Measurements from ENCODE around the gene SLC43A1. TPM values are rescaled to one million over a fixed set of nuclear protein-coding genes. Genes with fewer than 3 reads are reported as not detected.

Gene SLC43A1
- total and polyA plus RNA-seq, 2 of the 4 experiments (the other 2 are of a cell fraction), result 10.0 to 17.0 TPM

GRCh38 chr11:57523419-57523818 lies 7.9 kb upstream of the SLC43A1 start:
- intact Hi-C loops (cut with micrococcal nuclease), result no loop called here
- Histone ChIP-seq H3K4me3 (ENCODE audit: insufficient read depth, low read depth, low read length) (no peak overlapping the region), H4K20me1 (ENCODE audit: insufficient read depth, low read length) (peaks cover 8% of the 10 kb centered on the region; the same call in 1 of the 2 replicates), H2BK120ac (ENCODE audit: low read depth, low read length) (no peak overlapping the region), H3K14ac (replicated peaks; ENCODE audit: low read depth, low read length) (no peak overlapping the region), H3K4me2 (ENCODE audit: low read depth, low read length) (no peak overlapping the region), H2BK20ac (ENCODE audit: low read depth, low read length) (no peak overlapping the region), H3K9me3 (ENCODE audit: control insufficient read depth, insufficient read depth, low read length) (no peaks in the 10 kb centered on the region), H3K23ac (ENCODE audit: low read depth, low read length) (no peak overlapping the region), H3K36me3 (ENCODE audit: control insufficient read depth, insufficient read depth, low read length) (peaks cover under 1% of the 10 kb centered on the region; the same call in 1 of the 2 replicates), H3K27me3 (ENCODE audit: control insufficient read depth, insufficient read depth, low read length) (no peaks in the 10 kb centered on the region), H4K8ac (ENCODE audit: low read depth in 2 of 2, low read length in 2 of 2) (no peak overlapping the region), H3K9ac (ENCODE audit: low read depth, low read length) (no peak overlapping the region), H2AK9ac (replicated peaks; ENCODE audit: low read depth, low read length, poor library complexity) (no peak overlapping the region), H2AFZ (replicated peaks; ENCODE audit: low read length, poor library complexity) (no peak overlapping the region), H3K4ac (ENCODE audit: low read depth, low read length) (no peak overlapping the region), H3K18ac (ENCODE audit: low read depth, low read length) (no peak overlapping the region), H3K4me1 (ENCODE audit: control insufficient read depth, insufficient read depth, low read length) (no peaks in the 10 kb centered on the region), H4K91ac (ENCODE audit: insufficient read depth, low read depth, low read length) (no peak overlapping the region), H3K79me1 (ENCODE audit: low read depth in 1 of 2, low read length in 2 of 2) (peaks cover 3 to 13% of the 10 kb centered on the region in 2 experiments; a peak in 2 of 4 replicates), H2BK15ac (ENCODE audit: low read depth, low read length) (no peak overlapping the region), H3K27ac (ENCODE audit: insufficient read depth, low read length) (no peak overlapping the region), H2BK5ac (ENCODE audit: low read depth, low read length, poor library complexity, severe bottlenecking) (no peak overlapping the region), H4K5ac (ENCODE audit: low read depth, low read length) (no peak overlapping the region), H2AK5ac (ENCODE audit: low read depth, low read length) (no peak overlapping the region), H3K9me1 (ENCODE audit: insufficient read depth, low read length) (no peaks in the 10 kb centered on the region), H3K56ac (ENCODE audit: extremely low read depth, insufficient read depth, low read length) (no peak overlapping the region)
- POLR2A ChIA-PET (ENCODE audit: unreplicated experiment), result no interaction called here
- CTCF ChIA-PET, result interaction anchor here (2.3 kb wide), 1 partner anchor 31 kb away, joined by 9 read pairs; no protein-coding TSS in a partner anchor
- no peak for TF ChIP-seq MXI1 (IDR thresholded peaks at IDR 0.05; ENCODE audit: borderline replicate concordance, low read depth, low read length)
- TF ChIP-seq CEBPB (IDR thresholded peaks at IDR 0.05; ENCODE audit: low read depth, low read length), result no peak
- no peak for TF ChIP-seq NFE2L2 (IDR thresholded peaks at IDR 0.05; ENCODE audit: low read depth, low read length)
- no peak for TF ChIP-seq SMC3 (IDR thresholded peaks at IDR 0.05; ENCODE audit: low read depth, low read length)
- TF ChIP-seq CTCF (conservative IDR thresholded peaks at IDR 0.05; ENCODE audit: low read depth, low read length), result no peak
- TF ChIP-seq MAZ (IDR thresholded peaks at IDR 0.05; ENCODE audit: borderline replicate concordance, low read depth, low read length), result no peak
- in situ Hi-C loops (cut with MboI; ENCODE audit: low sequenced_read_pairs), result loop anchor here (25.0 kb wide), 1 partner anchor 686 kb away; no protein-coding TSS in a partner anchor
- dilution Hi-C loops (cut with HindIII; ENCODE audit: low sequenced_read_pairs, unreplicated experiment), result no loop called here
- 86% methylated on average over 3 of the region's 4 CpGs; no CpG with 5 or more reads in 1 of the 2 experiments for WGBS, 2 experiments (ENCODE audit: extremely low coverage in 2 of 2, insufficient read length in 1 of 2)
- no peak for DNase-seq
- ATAC-seq (ENCODE audit: low read depth), result no peak
- no TSS peak for BruUV-seq (replicated peaks)
